ENCODE data around the gene TGFBR3. TPM values are rescaled to one million over a fixed set of nuclear protein-coding genes. Genes with fewer than 3 reads are reported as not detected.

Gene TGFBR3
- total and polyA plus RNA-seq, 2 of the 4 experiments (the other 2 are of a cell fraction) = 3.0 to 11.3 TPM

DNA sequence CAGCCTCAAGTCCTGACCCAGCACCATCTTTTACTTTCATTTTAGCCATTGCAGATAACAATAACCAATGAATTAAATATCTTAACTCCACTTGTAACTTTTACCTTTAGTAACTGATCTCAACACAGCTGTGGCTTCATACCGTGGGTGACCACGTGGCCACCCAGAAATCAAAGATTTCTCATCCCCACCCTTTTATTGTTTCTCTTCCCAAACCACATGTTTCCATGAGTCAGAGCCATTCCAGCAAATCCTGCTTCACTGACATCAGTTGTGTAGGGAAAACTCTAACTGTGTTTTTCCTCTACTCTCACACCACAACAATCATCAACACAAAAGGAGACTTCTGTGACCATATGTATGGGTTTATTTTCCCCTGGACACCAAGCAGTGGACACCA, 38.2 kb upstream of the TGFBR3 start:
- peak overlapping the region; percentile 80 for H2AK9ac ChIP-seq (replicated peaks; ENCODE audit: low read depth, low read length, poor library complexity)
- no peak overlapping the region for H3K9ac ChIP-seq (ENCODE audit: low read depth, low read length)
- dilution Hi-C loops (cut with HindIII; ENCODE audit: low sequenced_read_pairs, unreplicated experiment) = no loop called here
- peak overlapping the region; percentile 14; the same call in 1 of the 2 replicates for H3K23ac ChIP-seq (ENCODE audit: low read depth, low read length)
- peak overlapping the region; percentile 81 for H2AFZ ChIP-seq (replicated peaks; ENCODE audit: low read length, poor library complexity)
- peak overlapping the region; percentile 81 for H2BK20ac ChIP-seq (ENCODE audit: low read depth, low read length)
- ATAC-seq (ENCODE audit: low read depth) (peak; percentile 75), DNase-seq (peak; percentile 91)
- H3K4me2 ChIP-seq (ENCODE audit: low read depth, low read length) = peak overlapping the region; percentile 0; the same call in 1 of the 2 replicates
- no peaks in the 10 kb centered on the region for H3K9me3 ChIP-seq (ENCODE audit: control insufficient read depth, insufficient read depth, low read length)
- no peak overlapping the region for H2BK5ac ChIP-seq (ENCODE audit: low read depth, low read length, poor library complexity, severe bottlenecking)
- WGBS, 2 experiments (ENCODE audit: extremely low coverage in 2 of 2, insufficient read length in 1 of 2) = 50% methylated on average over 2 of the region's 2 CpGs; no CpG with 5 or more reads in 1 of the 2 experiments
- H3K4me1 ChIP-seq (ENCODE audit: control insufficient read depth, insufficient read depth, low read length) = peaks cover 4% of the 10 kb centered on the region
- no peaks in the 10 kb centered on the region for H3K36me3 ChIP-seq (ENCODE audit: control insufficient read depth, insufficient read depth, low read length)
- peak; percentile 26; the same call in 1 of the 2 replicates for TF ChIP-seq FOS (IDR thresholded peaks at IDR 0.05; ENCODE audit: low read depth, low read length)
- TF ChIP-seq RFX5 (IDR thresholded peaks at IDR 0.05; ENCODE audit: low read depth, low read length) = peak; percentile 91
- no peak for TF ChIP-seq MAFK (IDR thresholded peaks at IDR 0.05; ENCODE audit: low read depth, low read length)
- no peak for TF ChIP-seq POLR2A (IDR thresholded peaks at IDR 0.05; ENCODE audit: low read depth, low read length)
- no peak for TF ChIP-seq CHD1 (IDR thresholded peaks at IDR 0.05; ENCODE audit: low read depth, low read length)
- TF ChIP-seq BHLHE40 (IDR thresholded peaks at IDR 0.05; ENCODE audit: low read depth, low read length) = no peak
- TF ChIP-seq, protein P1, sequence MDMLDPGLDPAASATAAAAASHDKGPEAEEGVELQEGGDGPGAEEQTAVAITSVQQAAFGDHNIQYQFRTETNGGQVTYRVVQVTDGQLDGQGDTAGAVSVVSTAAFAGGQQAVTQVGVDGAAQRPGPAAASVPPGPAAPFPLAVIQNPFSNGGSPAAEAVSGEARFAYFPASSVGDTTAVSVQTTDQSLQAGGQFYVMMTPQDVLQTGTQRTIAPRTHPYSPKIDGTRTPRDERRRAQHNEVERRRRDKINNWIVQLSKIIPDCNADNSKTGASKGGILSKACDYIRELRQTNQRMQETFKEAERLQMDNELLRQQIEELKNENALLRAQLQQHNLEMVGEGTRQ (IDR thresholded peaks at IDR 0.05; ENCODE audit: low read depth, low read length) = peak; percentile 85
- no peak for TF ChIP-seq RAD21 (IDR thresholded peaks at IDR 0.05; ENCODE audit: low read length)
- no peak for TF ChIP-seq MAZ (IDR thresholded peaks at IDR 0.05; ENCODE audit: borderline replicate concordance, low read depth, low read length)
- TF ChIP-seq SMC3 (IDR thresholded peaks at IDR 0.05; ENCODE audit: low read depth, low read length) = no peak
- H2BK120ac ChIP-seq (ENCODE audit: low read depth, low read length) = peak overlapping the region; percentile 59
- peak overlapping the region; percentile 71 for H3K14ac ChIP-seq (replicated peaks; ENCODE audit: low read depth, low read length)
- no peak overlapping the region for H3K4me3 ChIP-seq (ENCODE audit: insufficient read depth, low read depth, low read length)
- H4K20me1 ChIP-seq (ENCODE audit: insufficient read depth, low read length) = no peaks in the 10 kb centered on the region
- peak overlapping the region in 1 of 2 experiments; percentile 66; a peak in 2 of 4 replicates for H4K8ac ChIP-seq (ENCODE audit: low read depth in 2 of 2, low read length in 2 of 2)
- H3K79me1 ChIP-seq (ENCODE audit: low read depth in 1 of 2, low read length in 2 of 2) = no peaks in the 10 kb centered on the region
- peak overlapping the region; percentile 82 for H3K4ac ChIP-seq (ENCODE audit: low read depth, low read length)
- H2AK5ac ChIP-seq (ENCODE audit: low read depth, low read length) = peak overlapping the region; percentile 89
- no peaks in the 10 kb centered on the region for H3K27me3 ChIP-seq (ENCODE audit: control insufficient read depth, insufficient read depth, low read length)
- in situ Hi-C loops (cut with MboI; ENCODE audit: low sequenced_read_pairs) = loop anchor here (10.0 kb wide), 1 partner anchor 639 kb away; no protein-coding TSS in a partner anchor
- no peak overlapping the region for H3K27ac ChIP-seq (ENCODE audit: insufficient read depth, low read length)
- peak overlapping the region; percentile 26; the same call in 1 of the 2 replicates for H3K18ac ChIP-seq (ENCODE audit: low read depth, low read length)
- 0 out of 2 replicates have a peak overlapping the region, but pooled peaks have one; percentile 22 for H3K56ac ChIP-seq (ENCODE audit: extremely low read depth, insufficient read depth, low read length)
- peak overlapping the region; percentile 28 for H4K5ac ChIP-seq (ENCODE audit: low read depth, low read length)
- intact Hi-C loops (cut with micrococcal nuclease) = loop anchor here (2.0 kb wide), 1 partner anchor 37 kb away; the partner anchor contains the start of gene TGFBR3
- BruUV-seq (replicated peaks) = no TSS peak
- ChIA-PET POLR2A (ENCODE audit: unreplicated experiment) (no interaction called here), CTCF (no interaction called here)
- no peaks in the 10 kb centered on the region for H3K9me1 ChIP-seq (ENCODE audit: insufficient read depth, low read length)
- peak overlapping the region; percentile 87; the same call in 2 of the 3 replicates for H2BK15ac ChIP-seq (ENCODE audit: low read depth, low read length)
- peak overlapping the region; percentile 55 for H4K91ac ChIP-seq (ENCODE audit: insufficient read depth, low read depth, low read length)
